ENCODE data around the gene PPP2R5B. TPM values are rescaled to one million over a fixed set of nuclear protein-coding genes. Genes with fewer than 3 reads are reported as not detected.

PPP2R5B gene
- total and polyA plus RNA-seq, 9 of the 15 experiments (the other 6 are each of a cell fraction or from before 2014, with no cell fraction given): 0.10 to 7.8 (median 3.3) TPM

- peak; percentile 95 for TF ChIP-seq ETS1 (conservative IDR thresholded peaks at IDR 0.05; ENCODE audit: control insufficient read depth, low read depth, low read length)
- TF ChIP-seq ZNF134 (CRISPR knock-in tag; conservative IDR thresholded peaks at IDR 0.05): 0 out of 2 replicates have a peak, but pooled peaks have one; percentile 34
- no peak for TF ChIP-seq FOXJ2 (tag; IDR thresholded peaks at IDR 0.05)
- TF ChIP-seq HDAC8 (tag; IDR thresholded peaks at IDR 0.05): no peak
- peak; percentile 94 for TF ChIP-seq HCFC1 (IDR thresholded peaks at IDR 0.05; ENCODE audit: low read depth, low read length)
- TF ChIP-seq ZFP91 (CRISPR knock-in tag; IDR thresholded peaks at IDR 0.05): peak; percentile 98
- peak; percentile 25; the same call in 1 of the 2 replicates for TF ChIP-seq ZKSCAN1 (IDR thresholded peaks at IDR 0.05; ENCODE audit: low read depth, low read length)
- no peak for TF ChIP-seq HSF4 (CRISPR knock-in tag; IDR thresholded peaks at IDR 0.05; ENCODE audit: borderline replicate concordance)
- no peak for TF ChIP-seq NR3C1 (CRISPR knock-in tag; IDR thresholded peaks at IDR 0.05)
- TF ChIP-seq, protein P1, sequence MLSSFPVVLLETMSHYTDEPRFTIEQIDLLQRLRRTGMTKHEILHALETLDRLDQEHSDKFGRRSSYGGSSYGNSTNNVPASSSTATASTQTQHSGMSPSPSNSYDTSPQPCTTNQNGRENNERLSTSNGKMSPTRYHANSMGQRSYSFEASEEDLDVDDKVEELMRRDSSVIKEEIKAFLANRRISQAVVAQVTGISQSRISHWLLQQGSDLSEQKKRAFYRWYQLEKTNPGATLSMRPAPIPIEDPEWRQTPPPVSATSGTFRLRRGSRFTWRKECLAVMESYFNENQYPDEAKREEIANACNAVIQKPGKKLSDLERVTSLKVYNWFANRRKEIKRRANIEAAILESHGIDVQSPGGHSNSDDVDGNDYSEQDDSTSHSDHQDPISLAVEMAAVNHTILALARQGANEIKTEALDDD (IDR thresholded peaks at IDR 0.05): peak; percentile 72
- TF ChIP-seq NFRKB (IDR thresholded peaks at IDR 0.05; ENCODE audit: low read depth): peak; percentile 39; the same call in 1 of the 2 replicates
- TF ChIP-seq, protein P2, sequence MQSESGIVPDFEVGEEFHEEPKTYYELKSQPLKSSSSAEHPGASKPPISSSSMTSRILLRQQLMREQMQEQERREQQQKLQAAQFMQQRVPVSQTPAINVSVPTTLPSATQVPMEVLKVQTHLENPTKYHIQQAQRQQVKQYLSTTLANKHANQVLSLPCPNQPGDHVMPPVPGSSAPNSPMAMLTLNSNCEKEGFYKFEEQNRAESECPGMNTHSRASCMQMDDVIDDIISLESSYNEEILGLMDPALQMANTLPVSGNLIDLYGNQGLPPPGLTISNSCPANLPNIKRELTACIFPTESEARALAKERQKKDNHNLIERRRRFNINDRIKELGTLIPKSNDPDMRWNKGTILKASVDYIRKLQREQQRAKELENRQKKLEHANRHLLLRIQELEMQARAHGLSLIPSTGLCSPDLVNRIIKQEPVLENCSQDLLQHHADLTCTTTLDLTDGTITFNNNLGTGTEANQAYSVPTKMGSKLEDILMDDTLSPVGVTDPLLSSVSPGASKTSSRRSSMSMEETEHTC (IDR thresholded peaks at IDR 0.05): no peak
- TF ChIP-seq ATF1 (CRISPR knock-in tag; IDR thresholded peaks at IDR 0.05): no peak
- TF ChIP-seq ATF1 (tag; IDR thresholded peaks at IDR 0.05): peak; percentile 96
- TF ChIP-seq ZNF511 (CRISPR knock-in tag; IDR thresholded peaks at IDR 0.05): 0 out of 2 replicates have a peak, but pooled peaks have one; percentile 39
- TF ChIP-seq MAFF (IDR thresholded peaks at IDR 0.05; ENCODE audit: low read length): peak; percentile 51; the same call in 1 of the 2 replicates
- no peak for TF ChIP-seq TEAD2 (tag; IDR thresholded peaks at IDR 0.05)
- TF ChIP-seq HMGN3 (IDR thresholded peaks at IDR 0.05; ENCODE audit: borderline replicate concordance, extremely low read depth, insufficient read length, low read depth, low read length): peak; percentile 72
- peak; percentile 56; the same call in 1 of the 2 replicates for TF ChIP-seq MTA1 (IDR thresholded peaks at IDR 0.05; ENCODE audit: borderline replicate concordance)
- TF ChIP-seq, protein P3, sequence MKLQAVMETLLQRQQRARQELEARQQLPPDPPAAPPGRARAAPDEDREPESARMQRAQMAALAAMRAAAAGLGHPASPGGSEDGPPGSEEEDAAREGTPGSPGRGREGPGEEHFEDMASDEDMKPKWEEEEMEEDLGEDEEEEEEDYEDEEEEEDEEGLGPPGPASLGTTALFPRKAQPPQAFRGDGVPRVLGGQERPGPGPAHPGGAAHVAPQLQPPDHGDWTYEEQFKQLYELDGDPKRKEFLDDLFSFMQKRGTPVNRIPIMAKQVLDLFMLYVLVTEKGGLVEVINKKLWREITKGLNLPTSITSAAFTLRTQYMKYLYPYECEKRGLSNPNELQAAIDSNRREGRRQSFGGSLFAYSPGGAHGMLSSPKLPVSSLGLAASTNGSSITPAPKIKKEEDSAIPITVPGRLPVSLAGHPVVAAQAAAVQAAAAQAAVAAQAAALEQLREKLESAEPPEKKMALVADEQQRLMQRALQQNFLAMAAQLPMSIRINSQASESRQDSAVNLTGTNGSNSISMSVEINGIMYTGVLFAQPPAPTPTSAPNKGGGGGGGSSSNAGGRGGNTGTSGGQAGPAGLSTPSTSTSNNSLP (IDR thresholded peaks at IDR 0.05; ENCODE audit: borderline replicate concordance, low read depth, low read length): no peak
Measured at GRCh38 chr11:64923944-64924909, at the start of gene PPP2R5B (continued).
